HCT116 (cell line): Measurements from ENCODE around the gene PLA2G4B. TPM values are rescaled to one million over a fixed set of nuclear protein-coding genes. Genes with fewer than 3 reads are reported as not detected.

Experiments used
- ATAC-seq: fragments of 200-7000 bp; cut with Tn5 transposase; 2 replicates; pipeline ENCODE4 v1.9.1; 2020; ENCODE audit warnings: mild to moderate bottlenecking, moderate library complexity
- BruUV-seq: library from RNA; stranded (reverse); fragments of 400-500 nt; replicated peaks from 2 replicates; lab custom pipeline; 2021; lab: Mats Ljungman, UMichigan
- CTCF ChIA-PET: fragments of 300-600 bp; sonication (Branson Sonifier 250); formaldehyde crosslinking; loops from one replicate; lab custom pipeline; 2021; ENCODE audit warnings: antibody characterized with exemption; lab: Charles Lee
- POLR2A ChIA-PET: fragments of 300-600, 350-600 bp; sonication (Branson Sonifier 250); formaldehyde crosslinking; loops from one replicate; lab custom pipeline; 2021; ENCODE audit warnings: antibody characterized with exemption; lab: Charles Lee
- RAD21 ChIA-PET, 2 experiments: fragments of 300-600 bp; sonication (Branson Sonifier 250); formaldehyde crosslinking; loops; one replicate each; lab custom pipeline; 2023; ENCODE audit warnings: low total read pairs in 2 of 2; ENCODE audit not compliant: uncharacterized antibody in 2 of 2, unreplicated experiment in 2 of 2, low non-redundant PET in 1 of 2; lab: Charles Lee
- DNase-seq: peaks from one replicate; pipeline ENCODE4 v3.0.0-alpha.2; 2010; ENCODE audit warnings: low read depth, low spot score
- H2AFZ ChIP-seq: fragments of 200-600 bp; shearing (Covaris generic), sonication (generic); 2 replicates; pipeline ENCODE4 v1.6.1; 2017; ENCODE audit warnings: low read depth, mixed run types, mixed read lengths, antibody characterized with exemption, low read length; ENCODE audit not compliant: poor library complexity, severe bottlenecking
- H3K27ac ChIP-seq: 2 replicates; pipeline ENCODE4 v1.5.1; 2012; ENCODE audit warnings: low read depth, low read length
- H3K27me3 ChIP-seq: fragments of 200-600 bp; sonication (generic); 2 replicates; pipeline ENCODE4 v1.6.1; 2016; ENCODE audit warnings: mixed run types, low read length, mixed read lengths; ENCODE audit not compliant: insufficient read depth
- H3K36me3 ChIP-seq, 2 experiments: fragments of 200-500 bp in 1 of 2; fragments of 200-600 bp in 1 of 2; sonication (Bioruptor generic) in 1 of 2; sonication (generic) in 1 of 2; 2 replicates each; pipeline versions ENCODE4 v1.5.1 to v1.6.1; 2014 to 2016; ENCODE audit warnings: low read length in 2 of 2, inconsistent platforms in 1 of 2, mixed read lengths in 1 of 2, mixed run types in 1 of 2; ENCODE audit not compliant: insufficient read depth in 2 of 2, control insufficient read depth in 1 of 2
- H3K4me1 ChIP-seq, 2 experiments: fragments of 200-600 bp in 1 of 2; sonication (generic) in 1 of 2; 2 replicates each; pipeline versions ENCODE4 v1.5.1 to v1.6.1; 2012 to 2017; ENCODE audit warnings: low read length in 2 of 2, inconsistent platforms in 1 of 2, mild to moderate bottlenecking in 1 of 2, mixed read lengths in 1 of 2, mixed run types in 1 of 2, moderate library complexity in 1 of 2; ENCODE audit not compliant: insufficient read depth in 2 of 2, control insufficient read depth in 1 of 2
- H3K4me2 ChIP-seq: fragments of 200-600 bp; sonication (generic); 2 replicates; pipeline ENCODE4 v1.6.1; 2017; ENCODE audit warnings: mixed run types, low read length, mixed read lengths
- H3K4me3 ChIP-seq, 2 experiments: fragments of 200-600 bp in 1 of 2; sonication (generic) in 1 of 2; replicated peaks in 1 of 2; 2 replicates each; pipeline ENCODE4 v1.5.1; 2011 to 2016; ENCODE audit warnings: low read length in 2 of 2, control low read depth in 1 of 2, low read depth in 1 of 2, mild to moderate bottlenecking in 1 of 2, mixed read lengths in 1 of 2, mixed run types in 1 of 2
- H3K79me2 ChIP-seq: fragments of 200-600 bp; sonication (generic); 2 replicates; pipeline ENCODE4 v1.6.1; 2017; ENCODE audit warnings: mild to moderate bottlenecking, mixed run types, low read length, moderate library complexity, mixed read lengths; ENCODE audit not compliant: insufficient read depth
- H3K9ac ChIP-seq: fragments of 200-600 bp; sonication (generic); 2 replicates; pipeline ENCODE4 v1.6.1; 2016; ENCODE audit warnings: low read length, mixed read lengths
- H3K9me2 ChIP-seq: fragments of 200-600 bp; sonication (generic), shearing (Covaris generic); 2 replicates; pipeline ENCODE4 v1.6.1; 2017; ENCODE audit warnings: mixed run types, mild to moderate bottlenecking, moderate library complexity; ENCODE audit not compliant: insufficient read depth
- H3K9me3 ChIP-seq, 2 experiments: fragments of 200-500 bp in 1 of 2; fragments of 200-600 bp in 1 of 2; sonication (Bioruptor generic) in 1 of 2; sonication (generic) in 1 of 2; 2 replicates each; pipeline ENCODE4 v1.6.1; 2014 to 2017; ENCODE audit warnings: low read length in 2 of 2, mixed read lengths in 2 of 2, inconsistent platforms in 1 of 2, low read depth in 1 of 2, mild to moderate bottlenecking in 1 of 2, mixed run types in 1 of 2, moderate library complexity in 1 of 2; ENCODE audit not compliant: control insufficient read depth in 1 of 2, insufficient read depth in 1 of 2
- H4K20me1 ChIP-seq: fragments of 200-600 bp; sonication (generic), shearing (Covaris generic); 2 replicates; pipeline ENCODE4 v1.6.1; 2017; ENCODE audit warnings: mixed run types, mild to moderate bottlenecking, moderate library complexity; ENCODE audit not compliant: insufficient read depth
- ATF3 ChIP-seq: IDR thresholded peaks from 2 replicates; pipeline ENCODE4 v1.6.1; 2012
- EZH2phosphoT487 ChIP-seq: fragments of 200-600 bp; IDR thresholded peaks from 2 replicates; pipeline ENCODE4 v1.6.1; 2018; ENCODE audit warnings: antibody characterized with exemption, borderline replicate concordance
- FOSL1 ChIP-seq: IDR thresholded peaks from 2 replicates; pipeline ENCODE4 v1.6.1; 2012; ENCODE audit warnings: low read depth
- JUND ChIP-seq: IDR thresholded peaks from 2 replicates; pipeline ENCODE4 v1.6.1; 2012
- SP1 ChIP-seq: IDR thresholded peaks from 2 replicates; pipeline ENCODE4 v1.6.1; 2012; ENCODE audit warnings: low read depth
- YY1 ChIP-seq: IDR thresholded peaks from 2 replicates; pipeline ENCODE4 v1.6.1; 2011; ENCODE audit warnings: low read length, low read depth, moderate library complexity, mild to moderate bottlenecking; ENCODE audit not compliant: insufficient replicate concordance; ENCODE audit errors: extremely low read depth
- ZBTB33 ChIP-seq: IDR thresholded peaks from 2 replicates; pipeline ENCODE4 v1.6.1; 2011; ENCODE audit warnings: mild to moderate bottlenecking, low read length, moderate library complexity; ENCODE audit not compliant: insufficient replicate concordance; ENCODE audit errors: extremely low read depth
- ZFX ChIP-seq: fragments of 450-650 bp; IDR thresholded peaks from 2 replicates; pipeline ENCODE4 v1.6.1; 2017
- intact Hi-C: fragments of 100-400 bp; cut with micrococcal nuclease; formaldehyde crosslinking; loops from 2 replicates; pipeline ENCODE4 v1.10.0; 2022
- total RNA-seq: library from RNA; stranded (reverse); gene quantifications from one replicate; pipeline ENCODE4 v1.2.1, GENCODE V29; 2021; ENCODE audit not compliant: unreplicated experiment

Gene PLA2G4B
- total RNA-seq, 1 experiment from 2014 or later = 4.7 TPM

- Histone ChIP-seq H3K27ac (no peak overlapping the region), H3K4me2 (no peak overlapping the region), H3K9ac (no peak overlapping the region), H3K9me3 (no peaks in the 10 kb centered on the region), H3K4me1 (no peaks in the 10 kb centered on the region), H4K20me1 (no peaks in the 10 kb centered on the region), H3K36me3 (no peaks in the 10 kb centered on the region), H3K4me3 (no peak overlapping the region), H3K27me3 (no peaks in the 10 kb centered on the region), H3K79me2 (no peaks in the 10 kb centered on the region), H3K9me2 (no peaks in the 10 kb centered on the region), H2AFZ (no peak overlapping the region)
- BruUV-seq = no TSS peak
- intact Hi-C loops = no loop called here
- ATAC-seq = no peak
- ChIA-PET CTCF (no interaction called here), RAD21 (no interaction called here), POLR2A (no interaction called here)
- DNase-seq = no peak
- TF ChIP-seq ZBTB33 (no peak), EZH2phosphoT487 (no peak), ZFX (no peak), YY1 (no peak), SP1 (no peak), JUND (no peak), ATF3 (no peak), FOSL1 (no peak)
These were observed 41.7 kb downstream of the PLA2G4B start for GRCh38 chr15:41880156-41880877.
